ENCODE data around the gene AGAP3.

GRCh38 chr7:151063212-151063561 lies 23.1 kb upstream of the AGAP3 start:
- TF ChIP-seq CTCF (IDR thresholded peaks at IDR 0.05; ENCODE audit: low read depth, low read length) (no peak), EZH2phosphoT487 (IDR thresholded peaks at IDR 0.05; ENCODE audit: low read depth) (no peak)

Measured in OCI-LY3 (cell line).